Keratinocyte (primary cell): ENCODE results near the gene HSPG2. TPM values are rescaled to one million over a fixed set of nuclear protein-coding genes. Genes with fewer than 3 reads are reported as not detected.
"Not testable (repeated sequence)": the region's sequence is repeated elsewhere in the genome, so short reads cannot be mapped to it uniquely, and the experiment has no call there.

ENCODE experiments used
- DNase-seq: peaks from one replicate; pipeline ENCODE4 v3.0.0-alpha.2; 2011; ENCODE audit warnings: low read depth, missing footprints, low spot score
- FAIRE-seq: peaks from 2 replicates; lab custom pipeline; 2011; peaks lifted over from hg19 to GRCh38; lab: Jason Lieb, UNC
- H2AFZ ChIP-seq: 2 replicates; pipeline ENCODE4 v1.6.0; 2012; ENCODE audit warnings: low read length, control low read depth, inconsistent platforms; ENCODE audit not compliant: control insufficient read depth
- H3K27ac ChIP-seq: 2 replicates; pipeline ENCODE4 v1.5.1; 2011; ENCODE audit warnings: low read length; ENCODE audit not compliant: control insufficient read depth, insufficient read depth
- H3K27me3 ChIP-seq: 3 replicates; pipeline ENCODE4 v1.6.0; 2011; ENCODE audit warnings: low read length; ENCODE audit not compliant: control insufficient read depth, insufficient read depth; ENCODE audit errors: extremely low read depth
- H3K36me3 ChIP-seq, 2 experiments: 2 replicates in 1 of 2; 3 replicates in 1 of 2; pipeline ENCODE4 v1.5.1; 2011; ENCODE audit warnings: low read length in 2 of 2, mild to moderate bottlenecking in 1 of 2; ENCODE audit not compliant: control insufficient read depth in 2 of 2, insufficient read depth in 2 of 2; ENCODE audit errors: extremely low read depth in 1 of 2
- H3K4me1 ChIP-seq: 3 replicates; pipeline ENCODE4 v1.5.1; 2011; ENCODE audit warnings: low read length; ENCODE audit not compliant: control insufficient read depth, insufficient read depth; ENCODE audit errors: extremely low read depth
- H3K4me2 ChIP-seq: 3 replicates; pipeline ENCODE4 v1.6.0; 2011; ENCODE audit warnings: low read depth, low read length; ENCODE audit not compliant: control insufficient read depth, insufficient read depth; ENCODE audit errors: extremely low read depth
- H3K4me3 ChIP-seq, 3 experiments: fragments of 200-600 bp in 1 of 3; sonication (generic) in 1 of 3; 2 replicates in 2 of 3; 3 replicates in 1 of 3; pipeline ENCODE4 v1.5.1; 2011 to 2016; ENCODE audit warnings: low read length in 3 of 3, mild to moderate bottlenecking in 3 of 3, control low read depth in 2 of 3, inconsistent platforms in 1 of 3, low read depth in 1 of 3, mixed read lengths in 1 of 3, mixed run types in 1 of 3, moderate library complexity in 1 of 3; ENCODE audit not compliant: control insufficient read depth in 2 of 3, insufficient read depth in 2 of 3; ENCODE audit errors: extremely low read depth in 1 of 3
- H3K79me2 ChIP-seq: 2 replicates; pipeline ENCODE4 v1.6.0; 2012; ENCODE audit warnings: low read length; ENCODE audit not compliant: control insufficient read depth, insufficient read depth
- H3K9ac ChIP-seq: 3 replicates; pipeline ENCODE4 v1.6.0; 2011; ENCODE audit warnings: low read length; ENCODE audit not compliant: control insufficient read depth, insufficient read depth; ENCODE audit errors: extremely low read depth
- H3K9me1 ChIP-seq: 3 replicates; pipeline ENCODE4 v1.6.0; 2011; ENCODE audit warnings: low read length; ENCODE audit not compliant: control insufficient read depth, insufficient read depth; ENCODE audit errors: extremely low read depth
- H3K9me3 ChIP-seq: 2 replicates; pipeline ENCODE4 v1.5.1; 2012; ENCODE audit warnings: low read depth, low read length; ENCODE audit not compliant: control insufficient read depth
- H4K20me1 ChIP-seq: 3 replicates; pipeline ENCODE4 v1.6.0; 2011; ENCODE audit warnings: low read length; ENCODE audit not compliant: control insufficient read depth, insufficient read depth; ENCODE audit errors: extremely low read depth
- CTCF ChIP-seq, 3 experiments: IDR thresholded peaks in 1 of 3; conservative IDR thresholded peaks in 1 of 3; optimal IDR thresholded peaks in 1 of 3; 2 replicates in 2 of 3; 3 replicates in 1 of 3; pipeline versions ENCODE3 to v1.5.1; 2011; ENCODE audit warnings: low read length in 3 of 3, mild to moderate bottlenecking in 3 of 3, moderate library complexity in 2 of 3, control low read depth in 1 of 3, inconsistent platforms in 1 of 3; ENCODE audit not compliant: insufficient read depth in 2 of 3; ENCODE audit errors: extremely low read depth in 1 of 3
- EZH2 ChIP-seq: IDR thresholded peaks from one replicate; pipeline ENCODE4 v1.6.1; 2012; ENCODE audit warnings: inconsistent platforms, mild to moderate bottlenecking, low read length, moderate library complexity
- dilution Hi-C: fragments of 300-500 bp; cut with MboI; formaldehyde crosslinking; loops from one replicate; pipeline ENCODE4 v1.7.0; 2020; ENCODE audit warnings: low sequenced_read_pairs; ENCODE audit not compliant: extremely low pct_ligation_motif_present
- polyA plus RNA-seq, 5 experiments: library from polyadenylated mRNA; depleted of rRNA in 3 of 5; stranded (reverse) in 3 of 5; stranded (forward) in 1 of 5; unstranded in 1 of 5; fragments of >200 nt; gene quantifications; 1 replicate in 1 of 5; 2 replicates in 3 of 5; 3 replicates in 1 of 5; pipeline versions ENCODE4 v1.2.1 to v1.2.3, GENCODE V29; 2011 to 2012; ENCODE audit warnings: missing spikeins in 2 of 5, low read depth in 1 of 5, low replicate concordance in 1 of 5

HSPG2 gene
- polyA plus RNA-seq, 1 donor (not counting 4 experiments of a cell fraction or from before 2014, with no cell fraction given): 9.0 TPM

- no peaks in the 10 kb centered on the region for H3K79me2 ChIP-seq
- no peak overlapping the region for H3K9ac ChIP-seq
- DNase-seq: no peak
- dilution Hi-C loops: no loop called here
- TF ChIP-seq CTCF (optimal IDR thresholded peaks at IDR 0.05 in 1 of 3, IDR thresholded peaks at IDR 0.05 in 1 of 3, conservative IDR thresholded peaks at IDR 0.05 in 1 of 3; ENCODE audit: extremely low read depth in 1 of 3, insufficient read depth in 2 of 3, low read length in 3 of 3) (no peak), EZH2 (no peak)
- no peaks in the 10 kb centered on the region for H3K9me3 ChIP-seq
- no peak for FAIRE-seq
- H2AFZ ChIP-seq: no peak overlapping the region
- peaks cover 32 to 52% of the 10 kb centered on the region in 2 experiments for H3K36me3 ChIP-seq
- no peaks in the 10 kb centered on the region for H3K9me1 ChIP-seq
- H3K27me3 ChIP-seq: no peaks in the 10 kb centered on the region
- no peak overlapping the region for H3K27ac ChIP-seq
- H3K4me1 ChIP-seq: no peaks in the 10 kb centered on the region
- no peak overlapping the region for H3K4me2 ChIP-seq
- H3K4me3 ChIP-seq: no peak overlapping the region
- no peaks in the 10 kb centered on the region for H4K20me1 ChIP-seq
These were observed 109.0 kb downstream of the HSPG2 start for GRCh38 chr1:21828075-21828474.

GRCh38 chr1:21827141-21827679, 109.9 kb downstream of the HSPG2 start:
- TF ChIP-seq EZH2: no peak
- no peak for TF ChIP-seq CTCF (optimal IDR thresholded peaks at IDR 0.05 in 1 of 3, IDR thresholded peaks at IDR 0.05 in 1 of 3, conservative IDR thresholded peaks at IDR 0.05 in 1 of 3; ENCODE audit: extremely low read depth in 1 of 3, insufficient read depth in 2 of 3, low read length in 3 of 3)
- dilution Hi-C loops: no loop called here
- Histone ChIP-seq H3K4me2 (no peak overlapping the region), H4K20me1 (no peaks in the 10 kb centered on the region), H3K9ac (no peak overlapping the region), H2AFZ (no peak overlapping the region), H3K27me3 (no peaks in the 10 kb centered on the region), H3K4me3 (no peak overlapping the region), H3K36me3 (peaks cover 28 to 48% of the 10 kb centered on the region in 2 experiments), H3K79me2 (no peaks in the 10 kb centered on the region), H3K27ac (no peak overlapping the region), H3K9me3 (no peaks in the 10 kb centered on the region), H3K4me1 (no peaks in the 10 kb centered on the region), H3K9me1 (no peaks in the 10 kb centered on the region)
- no peak for DNase-seq
- FAIRE-seq: no peak

- H2AFZ ChIP-seq, H3K4me2 ChIP-seq, H3K27ac ChIP-seq, DNase-seq, H3K79me2 ChIP-seq, H3K4me3 ChIP-seq, H3K9me3 ChIP-seq, dilution Hi-C loops, H3K9me1 ChIP-seq, H3K4me1 ChIP-seq, H4K20me1 ChIP-seq, FAIRE-seq, H3K27me3 ChIP-seq, H3K9ac ChIP-seq: not testable (repeated sequence)
- peaks cover 24 to 49% of the 10 kb centered on the region in 2 experiments for H3K36me3 ChIP-seq
These were observed 110.4 kb downstream of the HSPG2 start for GRCh38 chr1:21826694-21827093.
